ENCODE results near the gene PDE3B. TPM values are rescaled to one million over a fixed set of nuclear protein-coding genes. Genes with fewer than 3 reads are reported as not detected.
"Not testable (repeated sequence)": the region's sequence is repeated elsewhere in the genome, so short reads cannot be mapped to it uniquely, and the experiment has no call there.

The PDE3B gene
- total RNA-seq, 4 donors from 2014 or later = 1.2 to 12.6 (median 2.1) TPM

DNA sequence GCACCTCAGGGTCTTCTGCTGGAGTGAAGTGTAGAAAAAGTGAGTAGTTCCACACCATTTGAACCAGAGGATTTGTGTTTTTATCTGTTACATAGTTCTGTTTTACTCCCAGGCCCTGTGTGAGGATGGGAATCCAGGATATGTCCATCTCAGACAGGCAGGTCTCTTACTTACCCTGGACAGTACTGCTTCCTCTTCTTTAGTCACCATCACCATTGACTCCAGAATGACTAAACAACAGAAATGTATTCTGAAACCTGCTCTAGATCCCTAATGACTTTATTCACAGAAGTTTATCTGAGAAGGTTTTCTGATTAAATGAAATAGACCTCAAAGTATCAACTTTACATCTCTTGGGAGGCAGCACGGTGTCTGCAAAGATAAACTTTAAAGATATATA lies 214.8 kb downstream of the PDE3B start:
- H3K27ac ChIP-seq = no peak overlapping the region
- H3K36me3 ChIP-seq = no peaks in the 10 kb centered on the region
- DNase-seq = no peak
- intact Hi-C loops (cut with DNase I) = no loop called here
- WGBS, 2 donors = 52 to 79% methylated on average over 1 of the region's 1 CpG
- H3K9me3 ChIP-seq = no peaks in the 10 kb centered on the region
- no peaks in the 10 kb centered on the region for H3K4me1 ChIP-seq
- no peaks in the 10 kb centered on the region for H3K27me3 ChIP-seq
- H3K4me3 ChIP-seq = no peak overlapping the region
- no peak for TF ChIP-seq POLR2A (IDR thresholded peaks at IDR 0.05)
- TF ChIP-seq, protein P1, sequence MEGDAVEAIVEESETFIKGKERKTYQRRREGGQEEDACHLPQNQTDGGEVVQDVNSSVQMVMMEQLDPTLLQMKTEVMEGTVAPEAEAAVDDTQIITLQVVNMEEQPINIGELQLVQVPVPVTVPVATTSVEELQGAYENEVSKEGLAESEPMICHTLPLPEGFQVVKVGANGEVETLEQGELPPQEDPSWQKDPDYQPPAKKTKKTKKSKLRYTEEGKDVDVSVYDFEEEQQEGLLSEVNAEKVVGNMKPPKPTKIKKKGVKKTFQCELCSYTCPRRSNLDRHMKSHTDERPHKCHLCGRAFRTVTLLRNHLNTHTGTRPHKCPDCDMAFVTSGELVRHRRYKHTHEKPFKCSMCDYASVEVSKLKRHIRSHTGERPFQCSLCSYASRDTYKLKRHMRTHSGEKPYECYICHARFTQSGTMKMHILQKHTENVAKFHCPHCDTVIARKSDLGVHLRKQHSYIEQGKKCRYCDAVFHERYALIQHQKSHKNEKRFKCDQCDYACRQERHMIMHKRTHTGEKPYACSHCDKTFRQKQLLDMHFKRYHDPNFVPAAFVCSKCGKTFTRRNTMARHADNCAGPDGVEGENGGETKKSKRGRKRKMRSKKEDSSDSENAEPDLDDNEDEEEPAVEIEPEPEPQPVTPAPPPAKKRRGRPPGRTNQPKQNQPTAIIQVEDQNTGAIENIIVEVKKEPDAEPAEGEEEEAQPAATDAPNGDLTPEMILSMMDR (IDR thresholded peaks at IDR 0.05) = no peak

DNA sequence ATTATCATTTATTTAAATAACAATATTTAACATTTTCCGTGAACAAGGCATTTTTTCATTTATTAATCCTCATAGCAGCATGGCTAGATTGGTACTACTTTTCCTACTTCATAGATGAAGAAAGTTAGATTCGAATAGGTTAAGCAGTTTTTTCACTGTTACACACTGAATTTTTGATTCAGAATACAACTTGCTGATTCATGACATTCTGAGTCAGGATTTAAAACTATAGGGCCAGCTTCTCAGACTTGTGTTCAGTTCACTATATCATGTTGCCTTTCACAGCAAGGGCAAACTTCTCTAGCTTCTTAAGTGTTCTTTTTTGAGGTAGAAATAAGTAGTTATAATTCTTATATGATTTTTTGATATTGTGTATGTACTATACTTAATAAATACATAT lies 216.9 kb downstream of the PDE3B start:
- intact Hi-C loops (cut with DNase I) = no loop called here
- TF ChIP-seq, protein P1 (IDR thresholded peaks at IDR 0.05) = no peak
- no peak for TF ChIP-seq POLR2A (IDR thresholded peaks at IDR 0.05)
- 77 to 80% methylated on average over 2 of the region's 2 CpGs for WGBS, 2 donors
- no peak overlapping the region for H3K4me3 ChIP-seq
- H3K27ac ChIP-seq = no peak overlapping the region
- no peaks in the 10 kb centered on the region for H3K27me3 ChIP-seq
- no peak for DNase-seq
- no peaks in the 10 kb centered on the region for H3K4me1 ChIP-seq
- no peaks in the 10 kb centered on the region for H3K9me3 ChIP-seq
- H3K36me3 ChIP-seq = no peaks in the 10 kb centered on the region

DNA sequence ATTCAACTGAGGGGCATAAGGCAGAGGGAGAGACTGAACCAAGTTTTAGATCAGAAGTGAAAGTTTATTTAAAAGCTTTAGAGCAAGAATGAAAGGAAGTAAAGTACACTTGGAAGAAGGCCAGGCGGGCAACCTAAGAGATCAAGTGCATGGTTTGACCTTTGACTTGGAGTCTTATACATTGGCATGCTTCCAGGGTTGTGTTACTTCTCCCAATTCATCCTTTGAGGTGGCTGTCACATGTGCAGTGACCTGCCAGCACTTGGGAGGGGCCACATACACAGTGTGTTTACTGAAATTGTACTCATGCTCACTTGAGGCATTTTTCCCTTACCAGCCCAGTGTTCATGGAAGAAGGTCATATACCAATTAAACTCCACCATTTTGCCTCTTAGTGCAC lies 218.1 kb downstream of the PDE3B start:
- H3K27me3 ChIP-seq = no peaks in the 10 kb centered on the region
- 90 to 94% methylated on average over 1 of the region's 1 CpG for WGBS, 2 donors
- no peak for TF ChIP-seq POLR2A (IDR thresholded peaks at IDR 0.05)
- no peak for DNase-seq
- no peaks in the 10 kb centered on the region for H3K9me3 ChIP-seq
- intact Hi-C loops (cut with DNase I) = no loop called here
- H3K36me3 ChIP-seq = no peaks in the 10 kb centered on the region
- H3K4me1 ChIP-seq = no peaks in the 10 kb centered on the region
- no peak overlapping the region for H3K27ac ChIP-seq
- H3K4me3 ChIP-seq = no peak overlapping the region

DNA sequence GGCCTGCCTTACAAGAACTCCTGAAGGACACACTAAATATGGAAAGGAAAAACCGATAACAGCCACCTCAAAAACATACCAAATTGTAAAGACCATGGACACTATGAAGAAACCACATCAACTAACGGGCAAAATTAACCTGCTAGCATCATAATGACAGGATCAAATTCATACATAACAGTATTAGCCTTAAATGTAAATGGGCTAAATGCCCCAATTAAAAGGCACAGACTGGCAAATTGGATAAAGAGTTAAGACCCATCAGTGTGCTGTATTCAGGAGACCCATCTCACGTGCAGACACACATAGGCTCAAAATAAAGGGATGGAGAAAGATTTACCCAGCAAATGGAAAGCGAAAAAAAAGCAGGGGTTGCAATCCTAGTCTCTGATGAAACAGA lies 220.2 kb downstream of the PDE3B start:
- H3K36me3 ChIP-seq; H3K27me3 ChIP-seq; intact Hi-C loops (cut with DNase I); H3K9me3 ChIP-seq; H3K4me3 ChIP-seq; H3K27ac ChIP-seq; DNase-seq; H3K4me1 ChIP-seq: not testable (repeated sequence)
- WGBS, 2 donors = 83 to 84% methylated on average over 4 of the region's 4 CpGs

DNA sequence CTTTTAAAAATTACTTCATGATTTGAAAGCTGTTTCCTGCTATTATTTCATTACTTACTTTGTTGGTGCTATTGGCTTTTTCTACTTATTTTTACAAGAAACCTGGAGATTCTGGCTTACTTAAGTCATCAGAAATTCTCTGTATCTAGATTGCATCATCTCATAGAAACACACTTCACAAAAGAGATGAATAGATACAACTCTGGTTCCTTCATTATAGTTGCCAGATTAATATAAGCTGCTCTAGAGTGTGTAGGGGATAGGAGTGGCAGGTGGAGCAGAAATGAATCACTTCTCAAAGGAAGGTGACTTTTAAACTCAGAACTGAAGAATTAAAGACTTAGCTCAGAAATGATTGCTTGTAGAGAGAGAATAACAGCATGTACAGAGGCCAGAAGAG lies 228.4 kb downstream of the PDE3B start:
- Histone ChIP-seq H3K36me3 (peaks cover 0 to 21% (median 0%) of the 10 kb centered on the region in 3 donors), H3K27ac (no peak overlapping the region), H3K27me3 (no peaks in the 10 kb centered on the region), H3K4me1 (no peaks in the 10 kb centered on the region), H3K4me3 (no peak overlapping the region), H3K9me3 (no peaks in the 10 kb centered on the region)
- no peak for DNase-seq
- TF ChIP-seq, protein P1 (IDR thresholded peaks at IDR 0.05) = no peak
- no peak for TF ChIP-seq POLR2A (IDR thresholded peaks at IDR 0.05)
- intact Hi-C loops (cut with DNase I) = no loop called here

DNA sequence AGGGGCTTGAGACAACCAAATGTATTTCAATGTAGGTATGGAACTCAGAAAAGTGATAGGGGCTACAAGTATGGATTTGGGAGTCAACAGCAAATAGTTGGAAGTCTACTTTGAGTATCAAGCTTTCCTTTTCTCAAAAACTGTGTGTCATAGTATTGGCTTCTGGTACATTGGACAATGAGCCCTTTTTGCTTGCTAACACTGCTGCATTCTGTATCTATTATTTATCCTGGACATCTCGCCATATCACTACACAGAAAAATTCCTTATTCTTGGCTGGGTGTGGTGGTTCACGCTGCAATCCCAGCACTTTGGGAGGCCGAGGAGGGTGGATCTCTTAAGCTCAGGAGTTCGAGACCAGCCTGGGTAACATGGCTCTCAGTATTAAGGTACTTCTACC lies 230.0 kb downstream of the PDE3B start:
- TF ChIP-seq, protein P1 (IDR thresholded peaks at IDR 0.05) = no peak
- no peak for TF ChIP-seq POLR2A (IDR thresholded peaks at IDR 0.05)
- H3K27ac ChIP-seq = no peak overlapping the region
- H3K36me3 ChIP-seq = peaks cover 0 to 37% (median 0%) of the 10 kb centered on the region in 3 donors
- WGBS, 2 donors = 82 to 90% methylated on average over 4 of the region's 4 CpGs
- H3K9me3 ChIP-seq = no peaks in the 10 kb centered on the region
- no peak overlapping the region for H3K4me3 ChIP-seq
- no peak for DNase-seq
- intact Hi-C loops (cut with DNase I) = no loop called here
- H3K4me1 ChIP-seq = no peaks in the 10 kb centered on the region
- H3K27me3 ChIP-seq = no peaks in the 10 kb centered on the region
